HCT116 (cell line): ENCODE measurements around the gene SMARCA2. TPM values are rescaled to one million over a fixed set of nuclear protein-coding genes. Genes with fewer than 3 reads are reported as not detected.

ENCODE experiments used
- ATAC-seq: fragments of 200-7000 bp; cut with Tn5 transposase; 2 replicates; pipeline ENCODE4 v1.9.1; 2020; ENCODE audit warnings: mild to moderate bottlenecking, moderate library complexity
- BruUV-seq: library from RNA; stranded (reverse); fragments of 400-500 nt; replicated peaks from 2 replicates; lab custom pipeline; 2021; lab: Mats Ljungman, UMichigan
- CTCF ChIA-PET: fragments of 300-600 bp; sonication (Branson Sonifier 250); formaldehyde crosslinking; loops from one replicate; lab custom pipeline; 2021; ENCODE audit warnings: antibody characterized with exemption; lab: Charles Lee
- POLR2A ChIA-PET: fragments of 300-600, 350-600 bp; sonication (Branson Sonifier 250); formaldehyde crosslinking; loops from one replicate; lab custom pipeline; 2021; ENCODE audit warnings: antibody characterized with exemption; lab: Charles Lee
- RAD21 ChIA-PET, 2 experiments: fragments of 300-600 bp; sonication (Branson Sonifier 250); formaldehyde crosslinking; loops; one replicate each; lab custom pipeline; 2023; ENCODE audit warnings: low total read pairs in 2 of 2; ENCODE audit not compliant: uncharacterized antibody in 2 of 2, unreplicated experiment in 2 of 2, low non-redundant PET in 1 of 2; lab: Charles Lee
- DNase-seq: peaks from one replicate; pipeline ENCODE4 v3.0.0-alpha.2; 2010; ENCODE audit warnings: low read depth, low spot score
- H2AFZ ChIP-seq: fragments of 200-600 bp; shearing (Covaris generic), sonication (generic); 2 replicates; pipeline ENCODE4 v1.6.1; 2017; ENCODE audit warnings: low read depth, mixed run types, mixed read lengths, antibody characterized with exemption, low read length; ENCODE audit not compliant: poor library complexity, severe bottlenecking
- H3K27ac ChIP-seq: 2 replicates; pipeline ENCODE4 v1.5.1; 2012; ENCODE audit warnings: low read depth, low read length
- H3K27me3 ChIP-seq: fragments of 200-600 bp; sonication (generic); 2 replicates; pipeline ENCODE4 v1.6.1; 2016; ENCODE audit warnings: mixed run types, low read length, mixed read lengths; ENCODE audit not compliant: insufficient read depth
- H3K36me3 ChIP-seq, 2 experiments: fragments of 200-500 bp in 1 of 2; fragments of 200-600 bp in 1 of 2; sonication (Bioruptor generic) in 1 of 2; sonication (generic) in 1 of 2; 2 replicates each; pipeline versions ENCODE4 v1.5.1 to v1.6.1; 2014 to 2016; ENCODE audit warnings: low read length in 2 of 2, inconsistent platforms in 1 of 2, mixed read lengths in 1 of 2, mixed run types in 1 of 2; ENCODE audit not compliant: insufficient read depth in 2 of 2, control insufficient read depth in 1 of 2
- H3K4me1 ChIP-seq, 2 experiments: fragments of 200-600 bp in 1 of 2; sonication (generic) in 1 of 2; 2 replicates each; pipeline versions ENCODE4 v1.5.1 to v1.6.1; 2012 to 2017; ENCODE audit warnings: low read length in 2 of 2, inconsistent platforms in 1 of 2, mild to moderate bottlenecking in 1 of 2, mixed read lengths in 1 of 2, mixed run types in 1 of 2, moderate library complexity in 1 of 2; ENCODE audit not compliant: insufficient read depth in 2 of 2, control insufficient read depth in 1 of 2
- H3K4me2 ChIP-seq: fragments of 200-600 bp; sonication (generic); 2 replicates; pipeline ENCODE4 v1.6.1; 2017; ENCODE audit warnings: mixed run types, low read length, mixed read lengths
- H3K4me3 ChIP-seq, 2 experiments: fragments of 200-600 bp in 1 of 2; sonication (generic) in 1 of 2; replicated peaks in 1 of 2; 2 replicates each; pipeline ENCODE4 v1.5.1; 2011 to 2016; ENCODE audit warnings: low read length in 2 of 2, control low read depth in 1 of 2, low read depth in 1 of 2, mild to moderate bottlenecking in 1 of 2, mixed read lengths in 1 of 2, mixed run types in 1 of 2
- H3K79me2 ChIP-seq: fragments of 200-600 bp; sonication (generic); 2 replicates; pipeline ENCODE4 v1.6.1; 2017; ENCODE audit warnings: mild to moderate bottlenecking, mixed run types, low read length, moderate library complexity, mixed read lengths; ENCODE audit not compliant: insufficient read depth
- H3K9ac ChIP-seq: fragments of 200-600 bp; sonication (generic); 2 replicates; pipeline ENCODE4 v1.6.1; 2016; ENCODE audit warnings: low read length, mixed read lengths
- H3K9me2 ChIP-seq: fragments of 200-600 bp; sonication (generic), shearing (Covaris generic); 2 replicates; pipeline ENCODE4 v1.6.1; 2017; ENCODE audit warnings: mixed run types, mild to moderate bottlenecking, moderate library complexity; ENCODE audit not compliant: insufficient read depth
- H3K9me3 ChIP-seq, 2 experiments: fragments of 200-500 bp in 1 of 2; fragments of 200-600 bp in 1 of 2; sonication (Bioruptor generic) in 1 of 2; sonication (generic) in 1 of 2; 2 replicates each; pipeline ENCODE4 v1.6.1; 2014 to 2017; ENCODE audit warnings: low read length in 2 of 2, mixed read lengths in 2 of 2, inconsistent platforms in 1 of 2, low read depth in 1 of 2, mild to moderate bottlenecking in 1 of 2, mixed run types in 1 of 2, moderate library complexity in 1 of 2; ENCODE audit not compliant: control insufficient read depth in 1 of 2, insufficient read depth in 1 of 2
- H4K20me1 ChIP-seq: fragments of 200-600 bp; sonication (generic), shearing (Covaris generic); 2 replicates; pipeline ENCODE4 v1.6.1; 2017; ENCODE audit warnings: mixed run types, mild to moderate bottlenecking, moderate library complexity; ENCODE audit not compliant: insufficient read depth
- ELF1 ChIP-seq: IDR thresholded peaks from 2 replicates; pipeline ENCODE4 v1.6.1; 2012; ENCODE audit warnings: low read depth, borderline replicate concordance
- EZH2 ChIP-seq: fragments of 200-600 bp; sonication (generic); IDR thresholded peaks from 2 replicates; pipeline ENCODE4 v1.6.1; 2017; ENCODE audit warnings: antibody characterized with exemption, mixed run types
- POLR2A ChIP-seq: IDR thresholded peaks from 2 replicates; pipeline ENCODE4 v1.7.0; 2011; ENCODE audit warnings: borderline replicate concordance; ENCODE audit not compliant: insufficient read depth, insufficient read length; ENCODE audit errors: extremely low read depth
- TCF7L2 ChIP-seq: IDR thresholded peaks from 2 replicates; pipeline ENCODE4 v1.7.0; 2011; ENCODE audit warnings: borderline replicate concordance, inconsistent platforms; ENCODE audit not compliant: insufficient read depth, insufficient read length; ENCODE audit errors: extremely low read depth
- YY1 ChIP-seq: IDR thresholded peaks from 2 replicates; pipeline ENCODE4 v1.6.1; 2011; ENCODE audit warnings: low read length, low read depth, moderate library complexity, mild to moderate bottlenecking; ENCODE audit not compliant: insufficient replicate concordance; ENCODE audit errors: extremely low read depth
- ZFX ChIP-seq: fragments of 450-650 bp; IDR thresholded peaks from 2 replicates; pipeline ENCODE4 v1.6.1; 2017
- ZNF274 ChIP-seq: fragments of 200-500 bp; sonication (Bioruptor generic); IDR thresholded peaks from 2 replicates; pipeline ENCODE4 v1.6.1; 2014; ENCODE audit warnings: mild to moderate bottlenecking, low read depth, low read length, inconsistent platforms
- intact Hi-C: fragments of 100-400 bp; cut with micrococcal nuclease; formaldehyde crosslinking; loops from 2 replicates; pipeline ENCODE4 v1.10.0; 2022
- total RNA-seq: library from RNA; stranded (reverse); gene quantifications from one replicate; pipeline ENCODE4 v1.2.1, GENCODE V29; 2021; ENCODE audit not compliant: unreplicated experiment
- TF ChIP-seq, protein P1 (sequence below): IDR thresholded peaks from 2 replicates; pipeline ENCODE4 v1.6.1; 2011; ENCODE audit warnings: mild to moderate bottlenecking, low read length, moderate library complexity; ENCODE audit not compliant: insufficient replicate concordance; ENCODE audit errors: extremely low read depth
- TF ChIP-seq, protein P2 (sequence below): IDR thresholded peaks from 2 replicates; pipeline ENCODE4 v1.6.1; 2012

SMARCA2 gene
- total RNA-seq, 1 experiment from 2014 or later = 14.7 TPM

DNA sequence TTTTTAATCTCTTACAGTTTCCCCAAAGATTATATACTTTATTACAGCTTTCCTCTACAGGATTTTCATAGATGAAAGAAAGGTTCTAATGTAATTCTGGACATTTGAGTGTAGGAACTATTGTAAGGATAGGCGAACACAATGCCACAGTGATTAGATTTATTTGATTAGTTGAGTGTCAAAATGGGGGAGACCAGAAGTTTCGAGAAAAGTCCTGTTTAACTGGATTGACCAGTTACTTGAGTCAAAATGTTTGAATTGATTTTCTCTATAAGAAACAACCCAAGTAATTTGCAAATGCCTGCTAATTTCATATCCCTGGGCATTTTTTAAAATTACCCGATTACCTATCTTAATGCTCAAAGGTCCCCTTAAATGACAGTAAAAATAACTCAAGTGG lies 50.6 kb downstream of the SMARCA2 start:
- H3K79me2 ChIP-seq = no peaks in the 10 kb centered on the region
- TF ChIP-seq ZNF274 = no peak
- TF ChIP-seq YY1 = no peak
- TF ChIP-seq TCF7L2 = no peak
- TF ChIP-seq, protein P1, sequence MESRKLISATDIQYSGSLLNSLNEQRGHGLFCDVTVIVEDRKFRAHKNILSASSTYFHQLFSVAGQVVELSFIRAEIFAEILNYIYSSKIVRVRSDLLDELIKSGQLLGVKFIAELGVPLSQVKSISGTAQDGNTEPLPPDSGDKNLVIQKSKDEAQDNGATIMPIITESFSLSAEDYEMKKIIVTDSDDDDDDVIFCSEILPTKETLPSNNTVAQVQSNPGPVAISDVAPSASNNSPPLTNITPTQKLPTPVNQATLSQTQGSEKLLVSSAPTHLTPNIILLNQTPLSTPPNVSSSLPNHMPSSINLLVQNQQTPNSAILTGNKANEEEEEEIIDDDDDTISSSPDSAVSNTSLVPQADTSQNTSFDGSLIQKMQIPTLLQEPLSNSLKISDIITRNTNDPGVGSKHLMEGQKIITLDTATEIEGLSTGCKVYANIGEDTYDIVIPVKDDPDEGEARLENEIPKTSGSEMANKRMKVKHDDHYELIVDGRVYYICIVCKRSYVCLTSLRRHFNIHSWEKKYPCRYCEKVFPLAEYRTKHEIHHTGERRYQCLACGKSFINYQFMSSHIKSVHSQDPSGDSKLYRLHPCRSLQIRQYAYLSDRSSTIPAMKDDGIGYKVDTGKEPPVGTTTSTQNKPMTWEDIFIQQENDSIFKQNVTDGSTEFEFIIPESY = no peak
- TF ChIP-seq ZFX = no peak
- TF ChIP-seq, protein P2, sequence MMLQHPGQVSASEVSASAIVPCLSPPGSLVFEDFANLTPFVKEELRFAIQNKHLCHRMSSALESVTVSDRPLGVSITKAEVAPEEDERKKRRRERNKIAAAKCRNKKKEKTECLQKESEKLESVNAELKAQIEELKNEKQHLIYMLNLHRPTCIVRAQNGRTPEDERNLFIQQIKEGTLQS = no peak
- TF ChIP-seq POLR2A = no peak
- TF ChIP-seq EZH2 = no peak
- no peak for TF ChIP-seq ELF1
- BruUV-seq = no TSS peak
- intact Hi-C loops = no loop called here
- POLR2A ChIA-PET = no interaction called here
- no peaks in the 10 kb centered on the region for H3K27me3 ChIP-seq
- no peaks in the 10 kb centered on the region for H3K9me2 ChIP-seq
- DNase-seq (no peak), ATAC-seq (no peak)
- H3K4me2 ChIP-seq = no peak overlapping the region
- H3K9me3 ChIP-seq = no peaks in the 10 kb centered on the region
- no peak overlapping the region for H3K9ac ChIP-seq
- no peak overlapping the region for H3K27ac ChIP-seq
- no peaks in the 10 kb centered on the region for H3K4me1 ChIP-seq
- no peaks in the 10 kb centered on the region for H4K20me1 ChIP-seq
- RAD21 ChIA-PET = no interaction called here
- H3K36me3 ChIP-seq = no peaks in the 10 kb centered on the region
- no peak overlapping the region for H3K4me3 ChIP-seq
- no peak overlapping the region for H2AFZ ChIP-seq
- CTCF ChIA-PET = no interaction called here
